ENCODE measurements around the gene ZNF71. TPM values are rescaled to one million over a fixed set of nuclear protein-coding genes. Genes with fewer than 3 reads are reported as not detected.

Gene ZNF71
- total RNA-seq = 1 to 10 TPM; 6.7 to 9.2 (median 7.2) TPM

DNA sequence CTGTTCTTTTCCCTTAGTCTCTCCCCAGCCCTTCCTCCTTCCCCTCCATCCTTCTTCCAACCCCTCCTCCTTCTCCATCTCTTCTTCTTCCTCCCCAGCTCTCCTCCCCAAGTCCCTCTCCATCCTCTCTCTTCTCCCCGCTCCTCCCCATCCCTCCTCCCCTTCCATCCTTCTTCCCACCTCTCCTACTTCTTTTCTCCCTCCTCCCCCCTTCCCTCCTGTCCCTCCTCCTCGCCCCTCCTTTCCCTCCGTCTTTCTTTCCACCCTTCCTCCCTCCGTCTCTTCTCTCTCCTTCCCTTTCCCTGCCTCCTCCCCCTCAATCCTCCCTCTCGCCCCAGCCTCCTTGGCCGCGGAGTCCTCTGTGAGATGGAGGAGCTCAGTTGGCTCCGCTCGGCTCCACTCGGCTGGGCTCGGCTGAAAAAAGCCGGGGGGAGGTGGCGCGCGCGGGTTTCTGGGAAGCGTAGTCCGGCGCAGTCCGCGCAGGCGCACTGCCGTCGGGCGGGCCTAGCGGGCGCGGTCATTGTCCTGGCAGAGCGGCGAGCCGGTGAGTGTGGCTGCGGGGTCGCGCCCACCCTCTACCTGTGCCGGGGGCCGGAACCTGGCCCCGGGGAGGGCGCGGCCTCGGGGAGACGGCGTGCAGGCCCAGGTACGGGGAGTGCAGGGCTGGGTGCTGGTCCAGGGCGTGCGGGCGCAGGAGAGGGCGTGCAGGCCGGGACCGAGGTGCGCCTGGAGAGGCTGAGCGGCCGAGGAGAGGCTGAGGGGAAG, at the start of gene ZNF71:
ZNF71 (plus strand) TSS at position 520 of the 765 bp plus-strand sequence. CDS start 6,257 bp downstream, outside the sequence.
- WGBS, 2 donors = 0% methylated on average over 43 to 52 of the region's 52 CpGs
- TF ChIP-seq POLR2A (IDR thresholded peaks at IDR 0.05) = no peak
- TF ChIP-seq, protein P1, sequence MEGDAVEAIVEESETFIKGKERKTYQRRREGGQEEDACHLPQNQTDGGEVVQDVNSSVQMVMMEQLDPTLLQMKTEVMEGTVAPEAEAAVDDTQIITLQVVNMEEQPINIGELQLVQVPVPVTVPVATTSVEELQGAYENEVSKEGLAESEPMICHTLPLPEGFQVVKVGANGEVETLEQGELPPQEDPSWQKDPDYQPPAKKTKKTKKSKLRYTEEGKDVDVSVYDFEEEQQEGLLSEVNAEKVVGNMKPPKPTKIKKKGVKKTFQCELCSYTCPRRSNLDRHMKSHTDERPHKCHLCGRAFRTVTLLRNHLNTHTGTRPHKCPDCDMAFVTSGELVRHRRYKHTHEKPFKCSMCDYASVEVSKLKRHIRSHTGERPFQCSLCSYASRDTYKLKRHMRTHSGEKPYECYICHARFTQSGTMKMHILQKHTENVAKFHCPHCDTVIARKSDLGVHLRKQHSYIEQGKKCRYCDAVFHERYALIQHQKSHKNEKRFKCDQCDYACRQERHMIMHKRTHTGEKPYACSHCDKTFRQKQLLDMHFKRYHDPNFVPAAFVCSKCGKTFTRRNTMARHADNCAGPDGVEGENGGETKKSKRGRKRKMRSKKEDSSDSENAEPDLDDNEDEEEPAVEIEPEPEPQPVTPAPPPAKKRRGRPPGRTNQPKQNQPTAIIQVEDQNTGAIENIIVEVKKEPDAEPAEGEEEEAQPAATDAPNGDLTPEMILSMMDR (IDR thresholded peaks at IDR 0.05) = peak in 1 of 3 donors; percentile 5
- peak within 1 kb of the TSS; percentile 90 for H3K4me3 ChIP-seq (ENCODE audit: low read depth, poor library complexity, severe bottlenecking)
- intact Hi-C loops (cut with DNase I; ENCODE audit: low total_unique reads) = no loop called here
- peak; percentile 71 to 97 for DNase-seq (ENCODE audit: low spot score in 2 of 2)

DNA sequence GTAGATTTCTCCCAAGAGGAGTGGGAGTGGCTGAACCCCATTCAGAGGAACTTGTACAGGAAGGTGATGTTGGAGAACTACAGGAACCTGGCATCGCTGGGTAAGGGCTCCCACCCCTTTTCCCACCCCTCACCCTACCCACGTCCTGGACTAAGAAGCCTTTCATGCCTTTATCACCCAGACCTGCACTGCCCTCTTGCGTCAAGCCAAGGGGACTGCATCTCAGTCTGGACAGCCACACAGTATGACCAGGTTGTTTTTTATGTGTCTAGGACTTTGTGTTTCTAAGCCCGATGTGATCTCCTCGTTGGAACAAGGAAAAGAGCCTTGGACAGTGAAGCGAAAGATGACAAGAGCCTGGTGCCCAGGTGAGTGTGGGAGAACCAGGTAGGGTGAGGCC, 47.6 kb upstream of the ZNF71 start:
- no peak overlapping the region for H3K4me3 ChIP-seq (ENCODE audit: low read depth, poor library complexity, severe bottlenecking)
- 68% methylated on average over 6 of the region's 6 CpGs for WGBS, 2 donors
- intact Hi-C loops (cut with DNase I; ENCODE audit: low total_unique reads) = no loop called here
- no peak for TF ChIP-seq POLR2A (IDR thresholded peaks at IDR 0.05)
- TF ChIP-seq, protein P1 (IDR thresholded peaks at IDR 0.05) = no peak
- no peak for DNase-seq (ENCODE audit: low spot score in 2 of 2)

DNA sequence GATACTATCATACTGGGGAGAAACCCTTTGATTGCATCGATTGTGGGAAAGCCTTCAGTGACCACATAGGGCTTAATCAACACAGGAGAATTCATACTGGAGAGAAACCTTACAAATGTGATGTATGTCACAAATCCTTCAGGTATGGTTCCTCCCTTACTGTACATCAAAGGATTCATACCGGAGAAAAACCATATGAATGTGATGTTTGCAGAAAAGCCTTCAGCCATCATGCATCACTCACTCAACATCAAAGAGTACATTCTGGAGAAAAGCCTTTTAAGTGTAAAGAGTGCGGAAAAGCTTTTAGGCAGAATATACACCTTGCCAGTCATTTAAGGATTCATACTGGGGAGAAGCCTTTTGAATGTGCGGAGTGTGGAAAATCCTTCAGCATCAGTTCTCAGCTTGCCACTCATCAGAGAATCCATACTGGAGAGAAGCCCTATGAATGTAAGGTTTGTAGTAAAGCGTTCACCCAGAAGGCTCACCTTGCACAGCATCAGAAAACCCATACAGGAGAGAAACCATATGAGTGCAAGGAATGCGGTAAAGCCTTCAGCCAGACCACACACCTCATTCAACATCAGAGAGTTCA, 40.7 kb upstream of the ZNF71 start:
- DNase-seq (ENCODE audit: low spot score in 2 of 2) = no peak
- no peak overlapping the region for H3K4me3 ChIP-seq (ENCODE audit: low read depth, poor library complexity, severe bottlenecking)
- WGBS, 2 donors = 86 to 95% methylated on average over 6 of the region's 6 CpGs
- intact Hi-C loops (cut with DNase I; ENCODE audit: low total_unique reads) = no loop called here
- TF ChIP-seq POLR2A (IDR thresholded peaks at IDR 0.05) = no peak
- TF ChIP-seq, protein P1 (IDR thresholded peaks at IDR 0.05) = no peak

DNA sequence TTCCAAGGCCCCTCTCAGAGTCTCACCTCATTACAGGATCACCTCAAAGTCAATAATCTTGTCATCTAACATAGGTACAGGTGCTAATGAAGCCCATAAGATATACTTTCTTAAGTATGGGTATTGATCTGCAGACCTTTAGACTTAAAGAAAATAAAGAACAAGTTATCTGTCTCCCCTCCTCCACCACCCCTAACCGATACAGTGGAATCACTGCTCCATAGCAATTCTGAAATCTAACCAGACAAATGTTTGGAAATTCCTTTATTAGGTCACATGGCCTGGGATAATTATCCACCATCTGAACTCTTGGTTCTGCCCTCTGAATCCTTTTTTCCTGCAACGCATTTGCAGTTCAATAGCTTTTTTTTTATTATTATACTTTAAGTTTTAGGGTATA, 32.3 kb upstream of the ZNF71 start:
- 96 to 97% methylated on average over 2 of the region's 2 CpGs for WGBS, 2 donors
- no peak overlapping the region for H3K4me3 ChIP-seq (ENCODE audit: low read depth, poor library complexity, severe bottlenecking)
- no peak for DNase-seq (ENCODE audit: low spot score in 2 of 2)
- TF ChIP-seq POLR2A (IDR thresholded peaks at IDR 0.05) = no peak
- TF ChIP-seq, protein P1 (IDR thresholded peaks at IDR 0.05) = no peak
- intact Hi-C loops (cut with DNase I; ENCODE audit: low total_unique reads) = no loop called here

DNA sequence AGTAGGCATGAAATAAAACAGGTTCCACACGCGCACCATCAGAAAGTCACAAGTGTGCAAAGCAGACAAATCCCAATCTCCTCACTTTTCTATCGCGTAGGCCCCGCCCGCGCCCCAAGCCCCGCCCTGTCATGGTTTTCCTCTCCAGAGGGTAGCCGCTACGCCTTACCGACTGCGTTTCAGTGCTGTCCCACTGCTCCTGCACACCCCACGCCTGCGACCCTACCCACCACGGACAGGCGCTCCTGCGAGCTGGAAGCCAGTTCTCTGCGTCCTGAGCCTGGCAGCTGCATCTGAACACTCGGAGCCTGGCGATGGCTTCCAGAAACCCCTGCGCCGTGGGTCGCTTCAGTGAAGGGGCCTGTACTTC, 28.2 kb upstream of the ZNF71 start:
- H3K4me3 ChIP-seq (ENCODE audit: low read depth, poor library complexity, severe bottlenecking) = peak overlapping the region; percentile 85
- WGBS, 2 donors = 1% methylated on average over 19 to 23 of the region's 23 CpGs
- TF ChIP-seq POLR2A (IDR thresholded peaks at IDR 0.05) = no peak
- TF ChIP-seq, protein P1 (IDR thresholded peaks at IDR 0.05) = no peak
- intact Hi-C loops (cut with DNase I; ENCODE audit: low total_unique reads) = no loop called here
- DNase-seq (ENCODE audit: low spot score in 2 of 2) = peak; percentile 37 to 87
